HEK293T (cell line): ENCODE data around the gene ITGA2.

Experiments used
- ARNT ChIP-seq: fragments of 450-650 bp; IDR thresholded peaks from 2 replicates; pipeline ENCODE4 v1.6.1; 2017; ENCODE audit warnings: mild to moderate bottlenecking
- BHLHE40 ChIP-seq: fragments of 450-650 bp; IDR thresholded peaks from 2 replicates; pipeline ENCODE4 v1.6.1; 2016; ENCODE audit warnings: mild to moderate bottlenecking, moderate library complexity, borderline replicate concordance
- CTBP1 ChIP-seq: fragments of 450-650 bp; IDR thresholded peaks from 2 replicates; pipeline ENCODE4 v1.6.1; 2016; ENCODE audit warnings: borderline replicate concordance
- ELF4 ChIP-seq: fragments of 450-650 bp; IDR thresholded peaks from 2 replicates; pipeline ENCODE4 v1.6.1; 2017; ENCODE audit warnings: antibody characterized with exemption
- FOXM1 ChIP-seq: fragments of 450-650 bp; IDR thresholded peaks from 2 replicates; pipeline ENCODE4 v1.6.1; 2017; ENCODE audit warnings: mild to moderate bottlenecking, borderline replicate concordance
- HDGF ChIP-seq: fragments of 450-650 bp; IDR thresholded peaks from 2 replicates; pipeline ENCODE4 v1.6.1; 2017; ENCODE audit warnings: antibody characterized with exemption, borderline replicate concordance
- NFRKB ChIP-seq: fragments of 450-650 bp; IDR thresholded peaks from 2 replicates; pipeline ENCODE4 v1.6.1; 2016; ENCODE audit warnings: mild to moderate bottlenecking, moderate library complexity
- SP1 ChIP-seq: fragments of 450-650 bp; IDR thresholded peaks from 2 replicates; pipeline ENCODE4 v1.6.1; 2017
- TARDBP ChIP-seq: fragments of 450-650 bp; IDR thresholded peaks from 2 replicates; pipeline ENCODE4 v1.6.1; 2016
- TF ChIP-seq, protein P1 (sequence below): fragments of 450-650 bp; IDR thresholded peaks from 2 replicates; pipeline ENCODE4 v1.6.1; 2016

DNA sequence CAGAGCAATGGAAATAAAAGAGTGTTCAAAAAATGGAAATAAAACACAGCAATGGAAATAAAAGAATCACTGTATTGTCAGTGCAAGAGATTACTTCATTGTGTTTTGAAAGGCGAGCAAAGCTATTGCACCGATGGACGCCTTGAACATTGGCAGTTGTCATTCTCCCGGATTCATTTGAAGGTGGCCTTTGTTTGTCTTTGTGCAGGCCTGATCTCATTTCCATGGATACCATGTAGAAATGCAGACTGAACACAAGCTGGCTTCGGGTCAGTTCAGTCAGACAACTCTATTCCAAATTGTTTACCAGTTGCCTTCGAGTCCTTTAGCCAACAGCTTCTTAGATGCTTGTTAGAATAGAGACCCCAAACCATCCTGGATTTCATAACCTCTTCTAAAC, 8.3 kb downstream of the ITGA2 start:
- TF ChIP-seq NFRKB (no peak), TARDBP (no peak), SP1 (no peak), FOXM1 (no peak), CTBP1 (no peak), ARNT (no peak), BHLHE40 (no peak), ELF4 (no peak), HDGF (no peak)
- TF ChIP-seq, protein P1, sequence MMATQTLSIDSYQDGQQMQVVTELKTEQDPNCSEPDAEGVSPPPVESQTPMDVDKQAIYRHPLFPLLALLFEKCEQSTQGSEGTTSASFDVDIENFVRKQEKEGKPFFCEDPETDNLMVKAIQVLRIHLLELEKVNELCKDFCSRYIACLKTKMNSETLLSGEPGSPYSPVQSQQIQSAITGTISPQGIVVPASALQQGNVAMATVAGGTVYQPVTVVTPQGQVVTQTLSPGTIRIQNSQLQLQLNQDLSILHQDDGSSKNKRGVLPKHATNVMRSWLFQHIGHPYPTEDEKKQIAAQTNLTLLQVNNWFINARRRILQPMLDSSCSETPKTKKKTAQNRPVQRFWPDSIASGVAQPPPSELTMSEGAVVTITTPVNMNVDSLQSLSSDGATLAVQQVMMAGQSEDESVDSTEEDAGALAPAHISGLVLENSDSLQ, result no peak
